Hepatocyte (in vitro differentiated cells): ENCODE data around the gene ZNF330. TPM values are rescaled to one million over a fixed set of nuclear protein-coding genes. Genes with fewer than 3 reads are reported as not detected.

Source experiments
- DNase-seq: peaks from one replicate; pipeline ENCODE4 v3.0.0-alpha.2; 2016; ENCODE audit warnings: low spot score
- H2AFZ ChIP-seq: fragments of 200-600 bp; sonication (generic); 2 replicates; pipeline ENCODE4 v1.6.0; 2016; ENCODE audit warnings: antibody characterized with exemption, mild to moderate bottlenecking
- H3K27ac ChIP-seq: fragments of 200-600 bp; sonication (generic); 2 replicates; pipeline ENCODE4 v1.5.1; 2016; ENCODE audit warnings: mild to moderate bottlenecking
- H3K27me3 ChIP-seq: fragments of 200-600 bp; sonication (generic); 2 replicates; pipeline ENCODE4 v1.6.1; 2016
- H3K36me3 ChIP-seq: fragments of 200-600 bp; sonication (generic); replicated peaks from 2 replicates; pipeline ENCODE4 v1.5.1; 2016; ENCODE audit warnings: low read depth; ENCODE audit not compliant: insufficient read depth
- H3K4me1 ChIP-seq: fragments of 200-600 bp; sonication (generic); 2 replicates; pipeline ENCODE4 v1.5.1; 2016; ENCODE audit warnings: mild to moderate bottlenecking, moderate library complexity; ENCODE audit not compliant: insufficient read depth
- H3K4me2 ChIP-seq: fragments of 200-600 bp; sonication (generic); 2 replicates; pipeline ENCODE4 v1.6.0; 2016
- H3K4me3 ChIP-seq: fragments of 200-600 bp; sonication (generic); 2 replicates; pipeline ENCODE4 v1.5.1; 2016; ENCODE audit warnings: mild to moderate bottlenecking
- H3K79me2 ChIP-seq: fragments of 200-600 bp; sonication (generic); 2 replicates; pipeline ENCODE4 v1.6.0; 2017; ENCODE audit warnings: mild to moderate bottlenecking
- H3K9me2 ChIP-seq: fragments of 200-600 bp; sonication (generic); replicated peaks from 2 replicates; pipeline ENCODE4 v1.6.0; 2017; ENCODE audit warnings: mild to moderate bottlenecking; ENCODE audit not compliant: insufficient read depth
- H3K9me3 ChIP-seq: fragments of 200-600 bp; sonication (generic); 2 replicates; pipeline ENCODE4 v1.5.1; 2016; ENCODE audit warnings: low read depth, mild to moderate bottlenecking
- H4K20me1 ChIP-seq: fragments of 200-600 bp; sonication (generic); 2 replicates; pipeline ENCODE4 v1.6.0; 2016; ENCODE audit warnings: mild to moderate bottlenecking; ENCODE audit not compliant: insufficient read depth, poor library complexity, severe bottlenecking
- CTCF ChIP-seq: fragments of 200-600 bp; sonication (generic); IDR thresholded peaks from 2 replicates; pipeline ENCODE4 v1.5.1; 2016; ENCODE audit warnings: antibody characterized with exemption, mild to moderate bottlenecking; ENCODE audit not compliant: poor library complexity
- EZH2 ChIP-seq: fragments of 200-600 bp; sonication (generic); IDR thresholded peaks from 2 replicates; pipeline ENCODE4 v1.6.1; 2016; ENCODE audit warnings: antibody characterized with exemption, mild to moderate bottlenecking, borderline replicate concordance
- EZH2phosphoT487 ChIP-seq: fragments of 200-600 bp; sonication (generic); IDR thresholded peaks from one replicate; pipeline ENCODE4 v1.6.1; 2018; ENCODE audit warnings: antibody characterized with exemption, mild to moderate bottlenecking, low read depth, moderate library complexity; ENCODE audit not compliant: unreplicated experiment, severe bottlenecking
- WGBS: methylation state at CpG from one replicate; pipeline ENCODE4 v1.1.6; 2016; ENCODE audit warnings: low lambda C conversion rate; ENCODE audit errors: missing lambda C conversion rate; 5-methylcytosine and 5-hydroxymethylcytosine counted together
- polyA plus RNA-seq: library from polyadenylated mRNA; unstranded; fragments of >200 nt; fragmentation: Nextera tagmentation; extraction: Ambion mirVana; gene quantifications from 2 replicates; pipeline ENCODE4 v1.2.1, GENCODE V29; 2016
- total RNA-seq: library from RNA; depleted of rRNA; stranded (reverse); fragments of >200 nt; gene quantifications from 2 replicates; pipeline ENCODE4 v1.2.3, GENCODE V29; 2014

The ZNF330 gene
- total and polyA plus RNA-seq, 2 experiments from 2014 or later: 32.9 to 45.5 TPM

- Histone ChIP-seq H3K4me2 (no peak overlapping the region), H3K9me2 (no peaks in the 10 kb centered on the region), H3K4me3 (no peak overlapping the region), H4K20me1 (no peaks in the 10 kb centered on the region), H3K4me1 (no peaks in the 10 kb centered on the region), H2AFZ (no peak overlapping the region), H3K79me2 (no peaks in the 10 kb centered on the region), H3K27me3 (no peaks in the 10 kb centered on the region), H3K9me3 (no peaks in the 10 kb centered on the region), H3K27ac (no peak overlapping the region), H3K36me3 (no peaks in the 10 kb centered on the region)
- TF ChIP-seq CTCF: no peak
- TF ChIP-seq EZH2phosphoT487: no peak
- no peak for TF ChIP-seq EZH2
- DNase-seq: no peak
- WGBS: 62% methylated on average over 5 of the region's 5 CpGs
These were observed 12.7 kb upstream of the ZNF330 start for GRCh38 chr4:141207961-141208360.

GRCh38 chr4:141210168-141210567 is 10.5 kb upstream of the ZNF330 start:
- no peak for DNase-seq
- H3K4me2 ChIP-seq: no peak overlapping the region
- H3K27me3 ChIP-seq: no peaks in the 10 kb centered on the region
- H3K79me2 ChIP-seq: no peaks in the 10 kb centered on the region
- no peak overlapping the region for H2AFZ ChIP-seq
- no peak for TF ChIP-seq EZH2phosphoT487
- TF ChIP-seq EZH2: no peak
- no peak for TF ChIP-seq CTCF
- no peaks in the 10 kb centered on the region for H4K20me1 ChIP-seq
- 72% methylated on average over 3 of the region's 3 CpGs for WGBS
- no peaks in the 10 kb centered on the region for H3K36me3 ChIP-seq
- no peaks in the 10 kb centered on the region for H3K4me1 ChIP-seq
- no peaks in the 10 kb centered on the region for H3K9me3 ChIP-seq
- H3K9me2 ChIP-seq: no peaks in the 10 kb centered on the region
- H3K4me3 ChIP-seq: no peak overlapping the region
- no peak overlapping the region for H3K27ac ChIP-seq

- Histone ChIP-seq H3K4me1 (peaks cover 5% of the 10 kb centered on the region), H3K27me3 (no peaks in the 10 kb centered on the region), H2AFZ (no peak overlapping the region), H4K20me1 (no peaks in the 10 kb centered on the region), H3K4me3 (no peak overlapping the region), H3K9me3 (no peaks in the 10 kb centered on the region), H3K4me2 (no peak overlapping the region), H3K79me2 (no peaks in the 10 kb centered on the region), H3K9me2 (no peaks in the 10 kb centered on the region), H3K36me3 (no peaks in the 10 kb centered on the region), H3K27ac (no peak overlapping the region)
- TF ChIP-seq EZH2 (no peak), CTCF (no peak), EZH2phosphoT487 (no peak)
- DNase-seq: no peak
- 93% methylated on average over 24 of the region's 26 CpGs for WGBS
These were observed 7.1 kb upstream of the ZNF330 start for GRCh38 chr4:141213550-141213991.

- TF ChIP-seq CTCF (no peak), EZH2 (no peak), EZH2phosphoT487 (no peak)
These were observed 5.7 kb upstream of the ZNF330 start for GRCh38 chr4:141215030-141215429.

More at GRCh38 chr4:141215030-141215429, 5.7 kb upstream of the ZNF330 start:
- Histone ChIP-seq H3K4me3 (no peak overlapping the region), H4K20me1 (no peaks in the 10 kb centered on the region), H3K79me2 (no peaks in the 10 kb centered on the region), H3K9me3 (no peaks in the 10 kb centered on the region), H3K36me3 (no peaks in the 10 kb centered on the region), H3K4me2 (no peak overlapping the region), H3K27ac (no peak overlapping the region), H3K4me1 (peaks cover 5% of the 10 kb centered on the region), H3K9me2 (no peaks in the 10 kb centered on the region), H3K27me3 (no peaks in the 10 kb centered on the region), H2AFZ (no peak overlapping the region)
- DNase-seq: no peak
